Measurements from ENCODE around the gene SRRT.

DNA sequence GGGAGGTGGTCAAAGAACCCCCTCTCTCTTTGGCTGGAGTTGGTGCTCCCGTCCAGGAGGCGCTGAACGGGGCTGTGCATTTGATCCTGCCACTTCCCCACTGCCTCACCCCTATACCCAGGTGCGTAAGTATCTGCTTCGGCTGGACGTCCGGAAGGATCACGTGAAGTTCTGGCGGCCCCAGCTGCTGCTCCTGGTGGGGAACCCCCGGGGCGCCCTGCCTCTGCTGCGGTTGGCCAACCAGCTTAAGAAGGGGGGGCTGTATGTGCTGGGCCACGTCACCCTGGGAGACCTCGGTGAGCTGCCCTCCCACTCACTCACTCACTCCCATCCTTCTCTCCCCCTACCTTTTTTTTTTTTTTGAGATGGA lies 13.3 kb upstream of the SRRT start:
- no peak for TF ChIP-seq RCOR1 (conservative IDR thresholded peaks at IDR 0.05; ENCODE audit: low read depth, low read length)
- TF ChIP-seq, protein P1, sequence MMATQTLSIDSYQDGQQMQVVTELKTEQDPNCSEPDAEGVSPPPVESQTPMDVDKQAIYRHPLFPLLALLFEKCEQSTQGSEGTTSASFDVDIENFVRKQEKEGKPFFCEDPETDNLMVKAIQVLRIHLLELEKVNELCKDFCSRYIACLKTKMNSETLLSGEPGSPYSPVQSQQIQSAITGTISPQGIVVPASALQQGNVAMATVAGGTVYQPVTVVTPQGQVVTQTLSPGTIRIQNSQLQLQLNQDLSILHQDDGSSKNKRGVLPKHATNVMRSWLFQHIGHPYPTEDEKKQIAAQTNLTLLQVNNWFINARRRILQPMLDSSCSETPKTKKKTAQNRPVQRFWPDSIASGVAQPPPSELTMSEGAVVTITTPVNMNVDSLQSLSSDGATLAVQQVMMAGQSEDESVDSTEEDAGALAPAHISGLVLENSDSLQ (IDR thresholded peaks at IDR 0.05), result no peak
- no peak for TF ChIP-seq RBBP5 (conservative IDR thresholded peaks at IDR 0.05)
- TF ChIP-seq, protein P2, sequence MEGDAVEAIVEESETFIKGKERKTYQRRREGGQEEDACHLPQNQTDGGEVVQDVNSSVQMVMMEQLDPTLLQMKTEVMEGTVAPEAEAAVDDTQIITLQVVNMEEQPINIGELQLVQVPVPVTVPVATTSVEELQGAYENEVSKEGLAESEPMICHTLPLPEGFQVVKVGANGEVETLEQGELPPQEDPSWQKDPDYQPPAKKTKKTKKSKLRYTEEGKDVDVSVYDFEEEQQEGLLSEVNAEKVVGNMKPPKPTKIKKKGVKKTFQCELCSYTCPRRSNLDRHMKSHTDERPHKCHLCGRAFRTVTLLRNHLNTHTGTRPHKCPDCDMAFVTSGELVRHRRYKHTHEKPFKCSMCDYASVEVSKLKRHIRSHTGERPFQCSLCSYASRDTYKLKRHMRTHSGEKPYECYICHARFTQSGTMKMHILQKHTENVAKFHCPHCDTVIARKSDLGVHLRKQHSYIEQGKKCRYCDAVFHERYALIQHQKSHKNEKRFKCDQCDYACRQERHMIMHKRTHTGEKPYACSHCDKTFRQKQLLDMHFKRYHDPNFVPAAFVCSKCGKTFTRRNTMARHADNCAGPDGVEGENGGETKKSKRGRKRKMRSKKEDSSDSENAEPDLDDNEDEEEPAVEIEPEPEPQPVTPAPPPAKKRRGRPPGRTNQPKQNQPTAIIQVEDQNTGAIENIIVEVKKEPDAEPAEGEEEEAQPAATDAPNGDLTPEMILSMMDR (IDR thresholded peaks at IDR 0.05 in 2 of 3, conservative IDR thresholded peaks at IDR 0.05 in 1 of 3; ENCODE audit: control insufficient read depth in 2 of 3, extremely low read depth in 1 of 3, insufficient read depth in 1 of 3, low read depth in 3 of 3, low read length in 3 of 3), result no peak
- TF ChIP-seq SREBF2 (IDR thresholded peaks at IDR 0.05; ENCODE audit: low read length), result no peak
- TF ChIP-seq, protein P3, sequence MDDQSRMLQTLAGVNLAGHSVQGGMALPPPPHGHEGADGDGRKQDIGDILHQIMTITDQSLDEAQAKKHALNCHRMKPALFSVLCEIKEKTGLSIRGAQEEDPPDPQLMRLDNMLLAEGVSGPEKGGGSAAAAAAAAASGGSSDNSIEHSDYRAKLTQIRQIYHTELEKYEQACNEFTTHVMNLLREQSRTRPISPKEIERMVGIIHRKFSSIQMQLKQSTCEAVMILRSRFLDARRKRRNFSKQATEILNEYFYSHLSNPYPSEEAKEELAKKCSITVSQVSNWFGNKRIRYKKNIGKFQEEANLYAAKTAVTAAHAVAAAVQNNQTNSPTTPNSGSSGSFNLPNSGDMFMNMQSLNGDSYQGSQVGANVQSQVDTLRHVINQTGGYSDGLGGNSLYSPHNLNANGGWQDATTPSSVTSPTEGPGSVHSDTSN (IDR thresholded peaks at IDR 0.05; ENCODE audit: insufficient replicate concordance, low read depth, low read length), result no peak
- TF ChIP-seq, protein P4, sequence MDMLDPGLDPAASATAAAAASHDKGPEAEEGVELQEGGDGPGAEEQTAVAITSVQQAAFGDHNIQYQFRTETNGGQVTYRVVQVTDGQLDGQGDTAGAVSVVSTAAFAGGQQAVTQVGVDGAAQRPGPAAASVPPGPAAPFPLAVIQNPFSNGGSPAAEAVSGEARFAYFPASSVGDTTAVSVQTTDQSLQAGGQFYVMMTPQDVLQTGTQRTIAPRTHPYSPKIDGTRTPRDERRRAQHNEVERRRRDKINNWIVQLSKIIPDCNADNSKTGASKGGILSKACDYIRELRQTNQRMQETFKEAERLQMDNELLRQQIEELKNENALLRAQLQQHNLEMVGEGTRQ (IDR thresholded peaks at IDR 0.05; ENCODE audit: borderline replicate concordance, low read depth, low read length), result no peak
